Transverse colon (tissue), 4 donors: ENCODE data around the gene NUP214. TPM values are rescaled to one million over a fixed set of nuclear protein-coding genes. Genes with fewer than 3 reads are reported as not detected.

Source experiments
- DNase-seq: peaks from one replicate; pipeline ENCODE4 v3.0.0-alpha.2; 2019
- H3K27ac ChIP-seq, 4 donors: fragments of 200-600 bp; sonication (generic); 2 replicates each; pipeline ENCODE4 v1.5.1; 2016 to 2018; ENCODE audit warnings: inconsistent platforms in 4 of 4
- H3K27me3 ChIP-seq: fragments of 200-600 bp; sonication (generic); 2 replicates; pipeline ENCODE4 v1.5.1; 2017; ENCODE audit warnings: inconsistent platforms
- H3K36me3 ChIP-seq, 4 donors: fragments of 200-600 bp; sonication (generic); 2 replicates each; pipeline ENCODE4 v1.5.1; 2017 to 2019; ENCODE audit warnings: inconsistent platforms in 4 of 4
- H3K4me1 ChIP-seq, 4 donors: fragments of 200-600 bp; sonication (generic); 2 replicates each; pipeline ENCODE4 v1.5.1; 2017 to 2020; ENCODE audit warnings: inconsistent platforms in 4 of 4
- H3K4me3 ChIP-seq, 4 donors: fragments of 200-600 bp; sonication (generic); 1 replicate in 1 of 4; 2 replicates in 3 of 4; pipeline versions ENCODE4 v1.5.1 to v1.6.1; 2017 to 2019; ENCODE audit warnings: inconsistent platforms in 4 of 4
- H3K9me3 ChIP-seq, 2 donors: fragments of 200-600 bp; sonication (generic); 2 replicates each; pipeline ENCODE4 v1.5.1; 2017 to 2019; ENCODE audit warnings: inconsistent platforms in 2 of 2
- CTCF ChIP-seq, 5 experiments: fragments of 200-600 bp in 3 of 5; fragments of 450-650 bp in 2 of 5; sonication (generic) in 3 of 5; IDR thresholded peaks; 1 replicate in 2 of 5; 2 replicates in 3 of 5; pipeline ENCODE4 v1.5.1; 2016 to 2017; ENCODE audit warnings: antibody characterized with exemption in 5 of 5, inconsistent platforms in 3 of 5, mild to moderate bottlenecking in 2 of 5, moderate library complexity in 1 of 5
- EP300 ChIP-seq: sonication (generic); formaldehyde crosslinking; IDR thresholded peaks from one replicate; pipeline ENCODE4 v1.6.1; 2017; ENCODE audit warnings: antibody characterized with exemption, low read depth
- POLR2A ChIP-seq: fragments of 450-650 bp; IDR thresholded peaks from one replicate; pipeline ENCODE4 v1.6.1; 2016; ENCODE audit warnings: antibody characterized with exemption, mild to moderate bottlenecking, moderate library complexity
- POLR2AphosphoS5 ChIP-seq, 3 donors: sonication (generic); formaldehyde crosslinking; IDR thresholded peaks; one replicate each; pipeline ENCODE4 v1.6.1; 2016; ENCODE audit warnings: antibody characterized with exemption in 3 of 3
- WGBS, 2 donors: methylation state at CpG; one replicate each; pipeline ENCODE4 v1.1.5; 2018; ENCODE audit warnings: low coverage in 1 of 2; 5-methylcytosine and 5-hydroxymethylcytosine counted together
- in situ Hi-C, 4 donors: fragments of 200-750 bp; cut with MboI; loops; one replicate each; pipeline versions ENCODE4 v1.15.0 to v1.15.1; 2017; ENCODE audit warnings: low sequenced_read_pairs in 3 of 4, low pct_ligation_motif_present in 1 of 4, low pct_unique_long_range_greater_than_20kb in 1 of 4
- intact Hi-C: fragments of 100-400 bp; cut with DNase I; formaldehyde crosslinking; loops from one replicate; pipeline ENCODE4 v1.15.1; 2023; ENCODE audit warnings: low total_unique reads
- total RNA-seq, 4 donors: library from RNA; depleted of rRNA; stranded (reverse); fragments of >200 nt; gene quantifications; one replicate each; pipeline ENCODE4 v1.1.0, GENCODE V29; 2016

Gene NUP214
- total RNA-seq, 4 donors from 2014 or later = 48.3 to 152 (median 85.9) TPM

GRCh38 chr9:131117121-131117761, 8.1 kb upstream of the NUP214 start:
- Histone ChIP-seq H3K4me1 (no peaks in the 10 kb centered on the region), H3K27ac (no peak overlapping the region), H3K9me3 (no peaks in the 10 kb centered on the region), H3K4me3 (no peak overlapping the region), H3K36me3 (no peaks in the 10 kb centered on the region), H3K27me3 (no peaks in the 10 kb centered on the region)
- no peak for DNase-seq
- TF ChIP-seq CTCF (IDR thresholded peaks at IDR 0.05) (no peak), POLR2A (no peak), POLR2AphosphoS5 (IDR thresholded peaks at IDR 0.05) (no peak), EP300 (no peak)
- intact Hi-C loops (no loop called here), in situ Hi-C loops (no loop called here)
- 56 to 68% methylated on average over 5 to 13 of the region's 13 CpGs for WGBS, 2 donors

DNA sequence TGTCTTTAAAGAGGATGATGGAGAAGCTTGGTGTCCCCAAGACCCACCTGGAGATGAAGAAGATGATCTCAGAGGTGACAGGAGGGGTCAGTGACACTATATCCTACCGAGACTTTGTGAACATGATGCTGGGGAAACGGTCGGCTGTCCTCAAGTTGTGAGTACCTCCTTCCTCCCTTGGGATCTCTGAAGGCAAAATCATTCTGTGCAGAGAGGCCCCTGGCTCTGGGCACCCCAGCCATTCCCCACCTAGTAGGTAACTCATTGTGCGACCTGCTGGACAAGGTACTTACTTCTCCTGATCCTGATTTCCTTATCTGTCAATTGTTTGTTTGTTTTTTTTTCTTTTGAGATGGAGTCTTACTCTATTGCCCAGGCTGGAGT, 7.6 kb upstream of the NUP214 start:
- Histone ChIP-seq H3K4me1 (no peaks in the 10 kb centered on the region), H3K4me3 (no peak overlapping the region), H3K9me3 (no peaks in the 10 kb centered on the region), H3K27ac (no peak overlapping the region), H3K27me3 (no peaks in the 10 kb centered on the region), H3K36me3 (no peaks in the 10 kb centered on the region)
- in situ Hi-C loops (no loop called here), intact Hi-C loops (no loop called here)
- no peak for TF ChIP-seq CTCF (IDR thresholded peaks at IDR 0.05)
- no peak for TF ChIP-seq EP300
- no peak for TF ChIP-seq POLR2AphosphoS5 (IDR thresholded peaks at IDR 0.05)
- TF ChIP-seq POLR2A = no peak
- no peak for DNase-seq
- WGBS, 2 donors = 77% methylated on average over 4 of the region's 4 CpGs; no CpG with 5 or more reads in 1 of the 2 donors

DNA sequence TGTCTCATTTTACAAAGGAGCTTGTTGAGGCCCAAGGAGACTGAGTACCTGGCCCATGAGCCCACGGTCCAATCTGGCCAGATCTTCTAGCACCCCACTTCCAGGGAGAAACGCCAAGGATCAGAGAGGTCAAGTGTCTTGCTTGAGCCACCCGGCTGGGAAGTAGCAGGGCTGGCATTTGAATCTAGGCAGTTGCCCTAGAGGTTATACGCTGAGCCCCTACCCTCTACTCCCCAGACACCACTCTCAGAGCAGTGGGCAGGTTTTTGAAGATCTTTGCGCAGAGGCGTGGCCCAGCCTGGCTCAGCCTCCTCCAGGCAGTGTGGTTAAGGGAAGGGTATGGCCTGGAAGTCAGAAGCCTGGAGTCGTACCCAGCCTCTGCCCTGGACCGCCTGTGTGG, 5.8 kb upstream of the NUP214 start:
- WGBS, 2 donors = 79 to 83% methylated on average over 1 to 8 of the region's 8 CpGs
- peaks cover 2 to 3% (median 3%) of the 10 kb centered on the region in 4 donors for H3K4me1 ChIP-seq
- H3K27ac ChIP-seq = no peak overlapping the region
- H3K27me3 ChIP-seq = no peaks in the 10 kb centered on the region
- in situ Hi-C loops = no loop called here
- intact Hi-C loops = no loop called here
- DNase-seq = no peak
- TF ChIP-seq CTCF (IDR thresholded peaks at IDR 0.05) (no peak), EP300 (no peak), POLR2A (no peak), POLR2AphosphoS5 (IDR thresholded peaks at IDR 0.05) (no peak)
- H3K36me3 ChIP-seq = no peaks in the 10 kb centered on the region
- H3K4me3 ChIP-seq = no peak overlapping the region
- no peaks in the 10 kb centered on the region for H3K9me3 ChIP-seq

DNA sequence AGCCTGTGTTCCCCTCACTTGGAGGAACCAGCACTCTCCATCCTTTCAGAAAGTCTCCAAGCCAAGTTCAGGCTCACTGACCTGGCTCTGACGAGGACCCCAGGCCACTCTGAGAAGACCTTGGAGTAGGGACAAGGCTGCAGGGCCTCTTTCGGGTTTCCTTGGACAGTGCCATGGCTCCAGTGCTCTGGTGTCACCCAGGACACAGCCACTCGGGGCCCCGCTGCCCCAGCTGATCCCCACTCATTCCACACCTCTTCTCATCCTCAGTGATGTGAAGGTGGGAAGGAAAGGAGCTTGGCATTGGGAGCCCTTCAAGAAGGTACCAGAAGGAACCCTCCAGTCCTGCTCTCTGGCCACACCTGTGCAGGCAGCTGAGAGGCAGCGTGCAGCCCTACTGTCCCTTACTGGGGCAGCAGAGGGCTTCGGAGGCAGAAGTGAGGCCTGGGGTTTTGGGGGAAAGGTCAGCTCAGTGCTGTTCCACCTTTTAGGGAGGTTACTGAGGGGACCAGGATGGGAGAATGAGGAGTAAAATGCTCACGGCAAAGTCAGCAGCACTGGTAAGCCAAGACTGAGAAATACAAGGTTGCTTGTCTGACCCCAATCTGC, 4.7 kb upstream of the NUP214 start:
- no peak for DNase-seq
- no peaks in the 10 kb centered on the region for H3K27me3 ChIP-seq
- 72 to 100% methylated on average over 1 to 7 of the region's 7 CpGs for WGBS, 2 donors
- H3K4me1 ChIP-seq = peaks cover 3 to 7% (median 6%) of the 10 kb centered on the region in 4 donors
- H3K36me3 ChIP-seq = no peaks in the 10 kb centered on the region
- in situ Hi-C loops = no loop called here
- H3K27ac ChIP-seq = no peak overlapping the region
- intact Hi-C loops = no loop called here
- H3K9me3 ChIP-seq = no peaks in the 10 kb centered on the region
- no peak overlapping the region for H3K4me3 ChIP-seq
- TF ChIP-seq CTCF (IDR thresholded peaks at IDR 0.05) = no peak
- no peak for TF ChIP-seq POLR2AphosphoS5 (IDR thresholded peaks at IDR 0.05)
- no peak for TF ChIP-seq POLR2A
- TF ChIP-seq EP300 = no peak
